BJ (cell line): ENCODE data around the gene TMEM271. TPM values are rescaled to one million over a fixed set of nuclear protein-coding genes. Genes with fewer than 3 reads are reported as not detected.

Experiments used
- CTCF ChIA-PET: fragments of 350-600 bp; formaldehyde crosslinking; extraction: SDS; loops from one replicate; lab custom pipeline; 2021; ENCODE audit warnings: antibody characterized with exemption, inconsistent platforms; lab: Yijun Ruan, JAX
- POLR2A ChIA-PET: fragments of 300-600 bp; sonication (Branson Sonifier 250); formaldehyde crosslinking; extraction: SDS; loops from one replicate; lab custom pipeline; 2021; ENCODE audit warnings: antibody characterized with exemption; lab: Charles Lee
- DNase-seq: peaks from one replicate; pipeline ENCODE4 v3.0.0-alpha.2; 2011; ENCODE audit warnings: low read depth
- H3K27me3 ChIP-seq: 2 replicates; pipeline ENCODE4 v1.6.0; 2011; ENCODE audit warnings: low read length; ENCODE audit not compliant: control insufficient read depth, insufficient read depth
- H3K36me3 ChIP-seq: 2 replicates; pipeline ENCODE4 v1.5.1; 2011; ENCODE audit warnings: low read length; ENCODE audit not compliant: control insufficient read depth, insufficient read depth
- H3K4me3 ChIP-seq: 2 replicates; pipeline ENCODE4 v1.5.1; 2011; ENCODE audit warnings: low read depth, mild to moderate bottlenecking, control low read depth, low read length
- polyA plus RNA-seq: library from polyadenylated mRNA; depleted of rRNA; stranded (reverse); fragments of >200 nt; gene quantifications from 2 replicates; pipeline ENCODE4 v1.2.3, GENCODE V29; 2011
- TF ChIP-seq, protein P1 (sequence below): IDR thresholded peaks from 2 replicates; pipeline ENCODE4 v1.5.1; 2011; ENCODE audit warnings: low read depth, mild to moderate bottlenecking, control low read depth, inconsistent platforms, low read length, moderate library complexity; ENCODE audit not compliant: insufficient read depth

TMEM271 gene
- polyA plus RNA-seq, 1 experiment, result not detected

DNA sequence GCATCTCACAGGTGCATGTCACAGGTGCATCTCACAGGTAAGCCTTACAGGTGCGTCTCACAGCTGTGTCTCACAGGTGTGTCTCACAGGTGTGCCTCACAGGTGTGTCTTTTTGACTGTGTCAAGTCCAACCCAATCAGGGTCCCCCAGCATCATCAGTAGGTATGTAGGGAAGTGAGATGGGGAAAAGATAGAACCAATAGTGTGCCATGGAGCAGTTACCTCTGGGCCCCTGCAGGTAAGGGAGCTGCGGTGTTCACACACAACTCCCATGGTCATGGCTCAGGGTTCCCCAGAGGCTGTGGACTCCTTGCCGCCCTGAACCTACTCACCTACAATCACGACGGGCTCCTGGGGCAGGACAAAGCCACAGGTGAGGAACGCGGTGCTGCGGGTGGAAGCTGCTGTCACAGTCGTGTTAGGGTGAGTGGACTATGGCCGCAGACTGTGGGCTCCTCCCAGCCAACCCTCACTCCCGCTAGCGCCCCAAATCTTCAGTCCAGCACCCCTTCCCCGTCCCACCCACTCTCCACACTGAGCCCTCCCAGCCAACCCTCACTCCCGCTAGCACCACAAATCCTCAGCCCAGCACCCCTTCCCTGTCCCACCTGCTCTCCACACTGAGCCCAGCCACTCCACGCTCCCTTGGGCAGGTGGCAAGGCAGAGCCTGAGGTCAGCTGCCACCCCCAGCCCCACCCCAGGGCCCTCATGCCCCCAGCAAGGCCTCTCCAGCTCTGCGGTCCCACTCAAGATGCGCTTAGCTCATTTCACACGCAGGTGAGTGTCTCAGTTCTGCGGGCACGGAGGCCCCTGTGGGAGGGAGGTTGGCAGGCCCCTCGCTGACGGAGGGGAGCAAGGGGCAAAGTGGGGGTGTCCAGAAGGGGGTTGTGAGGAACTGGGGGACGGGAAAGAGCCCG lies 47.2 kb upstream of the TMEM271 start:
- CTCF ChIA-PET, result no interaction called here
- Histone ChIP-seq H3K36me3 (no peaks in the 10 kb centered on the region), H3K27me3 (no peaks in the 10 kb centered on the region), H3K4me3 (no peak overlapping the region)
- TF ChIP-seq, protein P1, sequence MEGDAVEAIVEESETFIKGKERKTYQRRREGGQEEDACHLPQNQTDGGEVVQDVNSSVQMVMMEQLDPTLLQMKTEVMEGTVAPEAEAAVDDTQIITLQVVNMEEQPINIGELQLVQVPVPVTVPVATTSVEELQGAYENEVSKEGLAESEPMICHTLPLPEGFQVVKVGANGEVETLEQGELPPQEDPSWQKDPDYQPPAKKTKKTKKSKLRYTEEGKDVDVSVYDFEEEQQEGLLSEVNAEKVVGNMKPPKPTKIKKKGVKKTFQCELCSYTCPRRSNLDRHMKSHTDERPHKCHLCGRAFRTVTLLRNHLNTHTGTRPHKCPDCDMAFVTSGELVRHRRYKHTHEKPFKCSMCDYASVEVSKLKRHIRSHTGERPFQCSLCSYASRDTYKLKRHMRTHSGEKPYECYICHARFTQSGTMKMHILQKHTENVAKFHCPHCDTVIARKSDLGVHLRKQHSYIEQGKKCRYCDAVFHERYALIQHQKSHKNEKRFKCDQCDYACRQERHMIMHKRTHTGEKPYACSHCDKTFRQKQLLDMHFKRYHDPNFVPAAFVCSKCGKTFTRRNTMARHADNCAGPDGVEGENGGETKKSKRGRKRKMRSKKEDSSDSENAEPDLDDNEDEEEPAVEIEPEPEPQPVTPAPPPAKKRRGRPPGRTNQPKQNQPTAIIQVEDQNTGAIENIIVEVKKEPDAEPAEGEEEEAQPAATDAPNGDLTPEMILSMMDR, result no peak
- POLR2A ChIA-PET, result no interaction called here
- DNase-seq, result no peak

DNA sequence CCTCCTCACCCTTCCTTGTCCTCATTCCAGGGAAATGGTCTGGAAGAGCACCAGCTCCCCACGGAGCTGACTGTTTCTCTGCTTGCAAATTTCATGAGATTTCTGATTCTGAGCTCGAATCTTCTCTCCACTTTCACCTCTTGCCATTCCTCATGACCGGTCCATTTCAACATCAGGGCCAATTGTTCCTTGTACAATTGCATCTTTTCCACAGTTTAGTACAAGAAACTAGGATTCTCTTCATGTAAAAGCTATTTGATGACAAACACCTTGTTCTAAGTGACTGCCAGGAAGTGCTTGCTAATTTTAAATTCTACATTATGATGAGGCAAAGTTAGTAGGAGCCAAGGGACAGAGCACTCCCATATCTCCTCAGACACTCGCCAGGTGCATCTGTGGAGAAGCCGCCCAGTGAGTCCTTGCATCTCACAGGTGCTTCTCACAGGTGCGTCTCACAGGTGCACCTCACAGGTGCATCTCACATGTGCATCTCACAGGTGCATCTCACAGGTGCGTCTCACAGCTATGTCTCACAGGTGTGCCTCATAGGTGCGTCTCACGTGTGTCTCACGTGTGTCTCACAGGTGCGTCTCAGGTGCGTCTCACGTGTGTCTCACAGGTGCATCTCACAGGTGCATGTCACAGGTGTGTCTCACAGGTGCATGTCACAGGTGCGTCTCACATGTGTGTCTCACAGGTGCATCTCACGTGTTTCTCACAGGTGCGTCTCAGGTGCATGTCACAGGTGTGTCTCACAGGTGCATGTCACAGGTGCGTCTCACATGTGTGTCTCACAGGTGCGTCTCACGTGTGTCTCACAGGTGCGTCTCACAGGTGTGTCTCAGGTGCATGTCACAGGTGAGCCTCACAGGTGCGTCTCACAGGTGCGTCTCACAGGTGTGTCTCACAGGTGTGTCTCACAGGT lies 46.2 kb upstream of the TMEM271 start:
- ChIA-PET CTCF (no interaction called here), POLR2A (no interaction called here)
- Histone ChIP-seq H3K36me3 (no peaks in the 10 kb centered on the region), H3K27me3 (no peaks in the 10 kb centered on the region), H3K4me3 (no peak overlapping the region)
- no peak for DNase-seq
- TF ChIP-seq, protein P1, result no peak

DNA sequence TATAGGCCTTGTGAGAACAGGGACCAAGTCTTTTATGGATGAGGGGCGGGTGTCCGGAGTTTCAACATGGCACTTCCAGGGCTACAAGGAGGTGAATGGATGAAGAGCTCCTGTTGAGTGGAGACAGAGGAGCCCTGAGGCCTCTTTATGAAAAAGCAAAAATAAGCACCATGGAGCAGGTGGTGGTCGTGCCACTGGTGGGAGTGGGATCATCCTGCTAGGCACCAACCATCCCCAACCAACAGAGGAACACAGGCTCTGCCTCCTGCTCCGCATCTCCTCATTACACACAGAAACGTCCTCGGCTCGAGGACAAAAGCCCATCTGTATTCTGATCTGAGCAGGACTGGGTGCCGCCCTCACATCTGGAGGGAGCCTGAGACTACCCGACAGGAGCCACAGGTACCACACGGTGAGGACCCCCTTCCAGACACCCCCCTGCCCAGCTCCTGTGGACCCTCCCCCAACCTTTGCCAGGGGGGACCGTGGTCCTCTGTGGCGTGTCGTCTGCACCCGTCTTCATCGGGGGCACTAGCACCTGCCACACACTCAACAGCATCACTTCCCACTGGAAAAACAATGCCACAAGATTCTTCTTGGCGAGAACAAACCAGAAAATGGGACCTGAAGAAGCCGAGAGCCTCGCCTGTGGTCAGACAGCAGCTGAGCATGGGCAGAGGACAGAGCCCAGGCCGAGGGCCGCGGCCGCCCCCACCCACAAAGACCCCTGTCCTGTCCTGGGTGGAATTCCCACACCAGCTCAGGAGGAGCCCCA lies 45.4 kb upstream of the TMEM271 start:
- Histone ChIP-seq H3K4me3 (no peak overlapping the region), H3K27me3 (no peaks in the 10 kb centered on the region), H3K36me3 (no peaks in the 10 kb centered on the region)
- TF ChIP-seq, protein P1, result no peak
- DNase-seq, result no peak
- POLR2A ChIA-PET, result no interaction called here
- CTCF ChIA-PET, result no interaction called here

DNA sequence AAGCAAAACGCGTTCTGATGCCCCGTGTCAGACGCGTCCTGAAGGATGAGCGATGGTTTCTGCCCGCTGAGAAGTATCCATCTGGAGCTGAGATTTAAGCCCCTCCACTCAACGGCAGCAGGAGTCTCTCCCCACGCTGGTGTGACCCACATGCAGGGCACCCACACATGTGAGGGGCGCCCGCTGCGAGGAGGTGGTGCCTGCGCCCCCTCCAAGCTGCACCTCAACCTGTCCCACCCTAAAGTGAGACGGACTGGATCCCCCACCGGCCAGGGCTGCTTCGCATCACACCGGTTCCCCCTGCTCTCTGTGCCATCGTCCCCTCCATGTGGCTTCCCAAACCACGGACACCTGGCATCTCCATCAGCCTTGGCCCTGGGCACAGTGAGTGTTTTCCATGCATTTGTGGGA lies 44.8 kb upstream of the TMEM271 start:
- DNase-seq, result no peak
- TF ChIP-seq, protein P1, result no peak
- ChIA-PET POLR2A (no interaction called here), CTCF (no interaction called here)
- Histone ChIP-seq H3K36me3 (no peaks in the 10 kb centered on the region), H3K4me3 (no peak overlapping the region), H3K27me3 (no peaks in the 10 kb centered on the region)
